Kasumi-1 (cell line): ENCODE data around the gene MVK.

Experiments used
- DNase-seq, 2 experiments: peaks; one replicate each; lab custom pipeline; 2025; lab: John Stamatoyannopoulos, UW

Gene MVK

DNA sequence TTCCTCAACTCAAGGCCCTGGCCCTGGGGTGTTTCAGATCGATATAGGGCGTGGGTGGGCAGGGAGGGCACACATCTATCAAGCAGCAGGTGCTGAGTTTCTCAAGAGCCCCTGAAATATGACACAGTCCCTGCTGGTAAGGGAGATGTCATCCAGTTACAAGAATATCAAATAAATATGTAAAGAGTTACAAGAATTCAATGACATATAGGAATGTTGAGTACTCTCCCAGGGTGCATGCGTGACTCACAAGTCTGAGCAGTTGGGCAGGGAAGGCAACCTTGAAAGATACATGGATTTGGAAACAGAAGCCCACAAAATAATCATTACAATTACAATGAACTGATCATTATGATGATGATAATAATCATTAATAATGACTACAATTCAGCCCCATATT is 35.2 kb downstream of the MVK start:
- DNase-seq, result no peak

GRCh38 chr12:109609342-109609741 is 35.7 kb downstream of the MVK start:
- no peak for DNase-seq

GRCh38 chr12:109610523-109610922 is 36.9 kb downstream of the MVK start:
- DNase-seq, result no peak

GRCh38 chr12:109611223-109611622 is 37.6 kb downstream of the MVK start:
- DNase-seq, result no peak

DNA sequence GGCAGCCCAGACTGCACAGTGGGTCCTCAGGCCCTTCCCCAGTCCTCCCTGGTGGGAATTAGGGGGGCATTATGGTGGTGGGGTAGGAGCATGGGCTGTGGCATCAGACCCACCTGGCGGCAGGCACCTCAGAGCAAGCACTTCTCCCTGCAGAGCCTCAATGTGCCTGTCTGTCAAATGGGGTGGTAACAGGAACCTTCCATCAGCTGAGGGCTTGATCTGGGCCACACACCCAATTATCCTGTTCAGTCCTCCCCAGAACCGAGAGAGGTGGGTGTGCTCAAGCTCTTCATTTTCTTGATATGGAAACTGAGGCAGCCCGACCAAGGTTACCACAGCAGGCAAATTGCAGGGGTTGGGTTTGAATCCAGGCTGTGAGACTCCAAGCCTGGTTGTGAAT is 38.4 kb downstream of the MVK start:
- DNase-seq, result no peak

GRCh38 chr12:109612975-109613502 is 39.4 kb downstream of the MVK start:
- DNase-seq, result peak; percentile 7 to 13

- DNase-seq, result no peak
Measured at GRCh38 chr12:109613649-109614455, 40.3 kb downstream of the MVK start.

GRCh38 chr12:109615556-109616229 is 42.1 kb downstream of the MVK start:
- DNase-seq, result no peak

GRCh38 chr12:109617491-109617890 is 43.9 kb downstream of the MVK start:
- DNase-seq, result no peak

- DNase-seq, result no peak
Measured at GRCh38 chr12:109618082-109618481, 44.5 kb downstream of the MVK start.

DNA sequence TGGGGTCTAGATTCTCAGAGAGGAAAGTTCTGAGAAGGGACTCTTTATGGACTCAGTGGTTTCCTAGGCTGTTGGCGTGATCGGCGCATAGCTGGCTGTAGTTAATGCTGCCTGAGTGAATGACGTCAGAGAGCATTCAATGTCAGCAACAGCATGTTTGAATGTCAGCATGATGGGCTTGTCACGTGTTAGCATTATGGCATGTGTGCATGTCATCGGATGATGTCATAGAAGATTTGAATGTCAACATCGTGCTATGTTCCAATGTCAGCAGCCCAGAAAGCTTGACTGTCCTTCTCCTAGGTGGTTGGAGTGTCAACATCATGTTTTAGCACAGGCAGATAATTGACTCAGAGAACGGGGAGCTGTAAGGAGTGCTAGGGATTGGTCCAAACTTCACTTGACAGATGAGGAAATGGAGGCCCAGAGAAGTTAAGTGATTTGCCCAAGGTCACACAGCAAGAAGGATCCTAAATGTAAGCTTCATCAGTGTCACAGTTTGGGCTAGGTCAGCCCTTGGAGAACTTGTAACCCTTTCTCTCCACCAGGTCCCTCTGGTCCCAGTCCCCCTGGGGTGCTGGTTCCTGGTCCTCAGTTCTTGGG is 45.5 kb downstream of the MVK start:
- no peak for DNase-seq

GRCh38 chr12:109621211-109621694 is 47.7 kb downstream of the MVK start:
- DNase-seq, result no peak

DNA sequence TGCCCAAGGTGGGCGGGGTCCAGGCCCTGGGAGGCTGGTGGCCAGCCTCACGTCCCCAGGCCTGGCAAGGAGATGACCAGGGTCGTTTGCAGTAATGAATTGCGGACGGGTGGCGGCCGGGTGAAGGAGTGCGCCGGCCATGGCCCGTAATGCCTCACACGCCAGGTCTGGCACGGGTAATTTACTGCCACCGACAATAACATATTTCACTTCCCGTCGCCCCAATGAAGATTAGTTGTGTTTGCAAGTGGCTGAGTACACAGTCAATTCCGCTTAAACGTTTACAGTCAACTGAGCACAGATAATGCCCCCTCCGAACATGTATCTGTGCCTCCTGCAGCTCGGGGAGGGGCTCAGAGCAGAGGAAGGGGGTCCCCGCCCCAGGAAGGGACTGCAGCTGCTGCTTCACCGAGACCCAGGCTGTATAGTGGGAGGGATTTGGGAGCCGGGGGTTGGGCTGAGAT is 48.3 kb downstream of the MVK start:
- no peak for DNase-seq

DNA sequence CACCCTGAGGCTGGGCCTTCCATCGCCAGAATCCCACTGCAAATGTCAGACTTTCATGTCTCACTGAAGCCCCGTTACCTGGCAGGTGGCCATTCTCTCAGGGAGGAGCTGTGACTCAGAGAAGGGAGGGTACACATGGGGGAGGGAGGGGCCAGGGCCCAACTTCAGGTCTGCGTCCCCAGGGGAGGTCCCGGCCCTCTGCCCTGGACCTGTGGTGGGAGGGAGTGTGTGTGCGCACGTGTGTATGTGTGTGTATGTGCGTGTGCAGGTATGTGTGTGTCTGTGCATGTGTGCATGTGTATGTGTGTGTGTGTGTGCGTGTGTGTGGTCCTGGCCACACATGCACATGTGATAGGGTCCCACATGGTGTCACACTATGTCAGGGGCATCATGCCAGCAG is 50.9 kb downstream of the MVK start:
- no peak for DNase-seq

DNA sequence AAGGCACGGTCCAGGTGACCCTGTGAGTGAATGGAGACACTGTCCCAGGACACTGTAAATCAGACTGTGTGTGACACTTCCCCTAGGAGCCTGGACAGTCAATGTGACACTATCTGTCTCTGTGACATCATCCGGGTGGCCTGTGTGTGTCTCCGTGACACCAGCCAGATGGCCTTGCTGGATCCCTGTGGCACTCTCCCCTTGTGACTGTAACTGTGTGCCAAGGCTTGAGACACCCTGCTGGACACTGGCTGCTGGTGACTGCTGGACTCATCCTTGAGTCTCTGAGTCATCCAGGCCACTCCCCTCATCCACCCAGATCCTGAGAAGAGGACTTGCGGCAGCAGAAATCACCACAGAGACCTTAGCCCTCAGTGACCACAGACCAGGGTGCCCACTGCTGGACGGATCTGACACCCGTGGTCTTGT is 51.6 kb downstream of the MVK start:
- no peak for DNase-seq

GRCh38 chr12:109625749-109626377 is 52.3 kb downstream of the MVK start:
- no peak for DNase-seq

GRCh38 chr12:109626378-109627115 is 53.0 kb downstream of the MVK start:
- no peak for DNase-seq

DNA sequence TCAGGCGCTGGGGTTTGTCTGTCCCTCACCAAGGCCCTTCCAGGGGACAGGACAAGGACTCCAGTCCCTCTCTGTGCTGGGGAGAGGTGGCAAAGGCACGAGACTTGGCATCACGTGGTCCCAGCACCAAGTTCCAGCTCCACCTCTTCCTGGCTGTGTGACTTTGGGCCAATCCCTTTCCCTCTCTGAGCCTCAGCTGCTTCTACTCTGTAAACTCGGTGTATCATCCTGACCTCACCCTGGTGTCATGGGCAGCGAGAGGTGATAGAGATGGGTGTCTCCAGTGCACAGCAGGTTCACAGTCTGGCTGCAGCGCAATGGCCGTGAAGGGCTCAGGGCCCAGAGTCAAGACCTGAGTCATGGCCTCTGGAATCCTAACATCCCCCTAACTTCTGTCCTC is 54.0 kb downstream of the MVK start:
- DNase-seq, result no peak

GRCh38 chr12:109630107-109630506 is 56.5 kb downstream of the MVK start:
- no peak for DNase-seq

GRCh38 chr12:109630815-109631214 is 57.2 kb downstream of the MVK start:
- DNase-seq, result no peak

- DNase-seq, result no peak
Measured at GRCh38 chr12:109631302-109631701, 57.7 kb downstream of the MVK start.
